GM19043 (cell line): ENCODE results near the gene VPS37C.
"Not testable (repeated sequence)": the region's sequence is repeated elsewhere in the genome, so short reads cannot be mapped to it uniquely, and the experiment has no call there.

Experiments
- ATAC-seq: cut with Tn5 transposase; IDR thresholded peaks from one replicate; pipeline ENCODE4 v1.9.1; 2021; ENCODE audit warnings: low read depth; ENCODE audit not compliant: unreplicated experiment

VPS37C gene

GRCh38 chr11:61104963-61105362 lies 56.3 kb downstream of the VPS37C start:
- no peak for ATAC-seq

- no peak for ATAC-seq
These were observed 57.3 kb downstream of the VPS37C start for GRCh38 chr11:61103851-61104423.

GRCh38 chr11:61102667-61103571 lies 58.3 kb downstream of the VPS37C start:
- no peak for ATAC-seq

- ATAC-seq, result no peak
These were observed 62.4 kb downstream of the VPS37C start for GRCh38 chr11:61098778-61099177.

- ATAC-seq, result not testable (repeated sequence)
These were observed 63.0 kb downstream of the VPS37C start for GRCh38 chr11:61098261-61098660.

GRCh38 chr11:61095021-61095420 lies 66.2 kb downstream of the VPS37C start:
- no peak for ATAC-seq

GRCh38 chr11:61094167-61094566 lies 67.1 kb downstream of the VPS37C start:
- not testable (repeated sequence) for ATAC-seq

GRCh38 chr11:61092908-61093763 lies 68.1 kb downstream of the VPS37C start:
- no peak for ATAC-seq

GRCh38 chr11:61092280-61092766 lies 68.9 kb downstream of the VPS37C start:
- no peak for ATAC-seq

GRCh38 chr11:61091373-61092279 lies 69.6 kb downstream of the VPS37C start:
- no peak for ATAC-seq

GRCh38 chr11:61090982-61091372 lies 70.2 kb downstream of the VPS37C start:
- no peak for ATAC-seq

GRCh38 chr11:61090521-61090920 lies 70.7 kb downstream of the VPS37C start:
- no peak for ATAC-seq

- no peak for ATAC-seq
These were observed 71.3 kb downstream of the VPS37C start for GRCh38 chr11:61089806-61090491.

GRCh38 chr11:61087426-61088119 lies 73.7 kb downstream of the VPS37C start:
- no peak for ATAC-seq

- ATAC-seq, result no peak
These were observed 77.6 kb downstream of the VPS37C start for GRCh38 chr11:61083601-61084147.

GRCh38 chr11:61082931-61083531 lies 78.2 kb downstream of the VPS37C start:
- no peak for ATAC-seq

GRCh38 chr11:61082062-61082870 lies 79.0 kb downstream of the VPS37C start:
- ATAC-seq, result no peak
